ES-I3 (cell line): ENCODE data around the gene PFDN1.

Source experiments
- H3K36me3 ChIP-seq: 2 replicates; pipeline ENCODE4 v1.6.1; 2013; ENCODE audit warnings: mild to moderate bottlenecking, low read length, control low read depth, moderate library complexity; ENCODE audit not compliant: insufficient read depth
- H3K4me1 ChIP-seq: 2 replicates; pipeline ENCODE4 v1.6.1; 2013; ENCODE audit warnings: mild to moderate bottlenecking, control low read depth, low read length; ENCODE audit not compliant: insufficient read depth
- H3K9ac ChIP-seq: 2 replicates; pipeline ENCODE4 v1.6.1; 2013; ENCODE audit warnings: low read depth, mild to moderate bottlenecking, low read length, moderate library complexity
- H3K9me3 ChIP-seq: 2 replicates; pipeline ENCODE4 v1.6.1; 2013; ENCODE audit warnings: mild to moderate bottlenecking, low read length, moderate library complexity; ENCODE audit not compliant: control insufficient read depth, insufficient read depth

PFDN1 gene

DNA sequence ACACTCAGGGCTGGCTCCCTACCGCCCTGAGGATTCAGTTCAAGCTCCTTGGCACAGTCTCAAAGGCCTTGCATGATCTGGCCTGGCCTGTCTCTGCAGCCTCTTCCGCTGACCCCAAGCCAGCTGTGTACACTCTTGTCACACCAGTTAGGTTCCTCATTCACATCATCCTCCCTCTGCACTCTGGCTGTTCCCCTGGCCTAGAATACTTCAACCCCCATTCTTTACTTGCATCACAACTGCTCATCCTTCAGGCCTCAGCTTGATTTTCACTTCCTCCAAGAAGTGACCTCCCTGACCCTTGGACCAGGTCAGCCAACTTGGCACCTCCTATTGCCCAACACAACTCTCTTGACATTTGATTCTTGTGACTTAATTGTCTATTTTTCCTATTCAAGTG is 18.9 kb upstream of the PFDN1 start:
- peaks cover 18% of the 10 kb centered on the region for H3K4me1 ChIP-seq
- no peaks in the 10 kb centered on the region for H3K36me3 ChIP-seq
- no peaks in the 10 kb centered on the region for H3K9me3 ChIP-seq
- H3K9ac ChIP-seq, result no peak overlapping the region

DNA sequence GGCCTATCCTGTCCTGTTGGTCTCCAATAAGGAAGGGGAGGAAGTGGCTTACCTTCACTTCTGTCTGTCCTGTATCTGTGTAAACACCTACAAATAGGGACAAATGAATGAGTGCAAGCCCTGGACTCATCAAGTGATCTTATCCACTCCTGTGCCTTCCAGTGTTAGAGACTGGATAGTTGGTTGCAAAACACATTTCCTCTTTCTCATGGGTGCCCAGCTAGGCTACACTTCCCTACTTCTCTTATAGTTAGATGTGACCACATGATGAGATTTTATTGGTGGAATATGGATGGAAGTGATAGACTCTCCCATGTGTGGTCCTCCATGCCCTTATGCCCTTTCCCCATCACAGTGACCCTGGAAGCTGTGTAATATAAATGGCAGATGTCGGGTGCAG is 16.9 kb upstream of the PFDN1 start:
- H3K4me1 ChIP-seq, result peaks cover 18% of the 10 kb centered on the region
- no peaks in the 10 kb centered on the region for H3K9me3 ChIP-seq
- H3K9ac ChIP-seq, result no peak overlapping the region
- no peaks in the 10 kb centered on the region for H3K36me3 ChIP-seq

DNA sequence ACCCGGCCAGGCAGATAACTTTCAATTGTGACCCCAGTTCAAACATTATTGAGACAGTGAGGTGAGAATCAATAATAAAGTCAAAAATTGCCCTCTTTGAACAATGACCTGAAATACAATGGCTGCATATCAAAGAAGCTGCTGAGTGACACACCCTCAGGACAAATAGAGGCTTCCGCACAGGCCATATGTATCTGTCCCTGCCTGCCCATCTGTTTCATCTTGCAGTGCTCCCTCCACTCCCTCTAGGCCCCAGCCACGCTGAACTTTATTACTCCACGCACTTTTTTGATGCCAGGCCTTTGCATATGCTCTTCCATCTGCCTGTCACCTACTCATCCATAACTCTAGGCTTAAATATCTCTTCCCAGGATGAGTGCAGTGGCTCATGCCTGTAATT is 15.9 kb upstream of the PFDN1 start:
- Histone ChIP-seq H3K36me3 (no peaks in the 10 kb centered on the region), H3K9me3 (no peaks in the 10 kb centered on the region), H3K4me1 (peaks cover 10% of the 10 kb centered on the region), H3K9ac (no peak overlapping the region)

DNA sequence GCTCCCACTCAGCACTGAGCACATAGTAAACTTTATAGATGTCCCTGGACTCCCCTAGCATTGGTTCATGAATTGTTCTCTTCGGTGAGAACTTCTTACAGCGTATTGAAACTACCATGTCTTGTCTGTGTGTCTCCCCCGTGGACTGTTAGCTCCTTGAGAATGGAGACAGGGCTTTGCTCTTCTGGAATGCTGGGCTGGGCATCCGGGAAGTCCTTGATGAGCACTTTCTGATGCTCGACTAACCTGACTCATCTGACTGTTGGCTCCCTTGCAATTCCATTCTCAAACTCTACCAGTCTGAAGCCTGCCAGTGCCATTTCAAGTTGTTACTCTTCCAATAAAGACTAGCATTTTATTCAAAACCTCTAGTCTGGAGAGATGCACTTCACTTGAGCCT is 15.0 kb upstream of the PFDN1 start:
- Histone ChIP-seq H3K9ac (no peak overlapping the region), H3K4me1 (peaks cover under 1% of the 10 kb centered on the region; the same call in 1 of the 2 replicates), H3K36me3 (no peaks in the 10 kb centered on the region), H3K9me3 (no peaks in the 10 kb centered on the region)

DNA sequence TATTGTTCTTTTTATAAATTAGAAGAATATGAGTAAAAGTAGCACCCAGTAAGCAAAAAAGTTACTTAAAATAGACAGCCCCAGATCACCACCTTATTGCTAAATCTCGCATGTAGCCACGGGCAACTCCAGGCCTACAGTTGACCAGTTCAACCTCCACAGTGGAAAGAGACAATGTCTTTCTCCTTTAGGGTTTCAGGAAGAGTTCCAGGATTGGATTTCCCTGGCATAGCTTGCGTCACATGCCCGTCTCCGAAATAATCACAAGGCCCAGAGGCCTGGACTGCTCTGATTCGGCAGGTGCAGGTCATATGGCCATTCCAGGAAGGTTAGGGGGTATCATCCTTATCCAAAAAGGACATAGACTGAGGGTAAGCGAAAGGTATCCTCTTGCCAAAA is 9.9 kb upstream of the PFDN1 start:
- H3K36me3 ChIP-seq, result no peaks in the 10 kb centered on the region
- no peak overlapping the region for H3K9ac ChIP-seq
- H3K4me1 ChIP-seq, result peaks cover 14% of the 10 kb centered on the region
- no peaks in the 10 kb centered on the region for H3K9me3 ChIP-seq

DNA sequence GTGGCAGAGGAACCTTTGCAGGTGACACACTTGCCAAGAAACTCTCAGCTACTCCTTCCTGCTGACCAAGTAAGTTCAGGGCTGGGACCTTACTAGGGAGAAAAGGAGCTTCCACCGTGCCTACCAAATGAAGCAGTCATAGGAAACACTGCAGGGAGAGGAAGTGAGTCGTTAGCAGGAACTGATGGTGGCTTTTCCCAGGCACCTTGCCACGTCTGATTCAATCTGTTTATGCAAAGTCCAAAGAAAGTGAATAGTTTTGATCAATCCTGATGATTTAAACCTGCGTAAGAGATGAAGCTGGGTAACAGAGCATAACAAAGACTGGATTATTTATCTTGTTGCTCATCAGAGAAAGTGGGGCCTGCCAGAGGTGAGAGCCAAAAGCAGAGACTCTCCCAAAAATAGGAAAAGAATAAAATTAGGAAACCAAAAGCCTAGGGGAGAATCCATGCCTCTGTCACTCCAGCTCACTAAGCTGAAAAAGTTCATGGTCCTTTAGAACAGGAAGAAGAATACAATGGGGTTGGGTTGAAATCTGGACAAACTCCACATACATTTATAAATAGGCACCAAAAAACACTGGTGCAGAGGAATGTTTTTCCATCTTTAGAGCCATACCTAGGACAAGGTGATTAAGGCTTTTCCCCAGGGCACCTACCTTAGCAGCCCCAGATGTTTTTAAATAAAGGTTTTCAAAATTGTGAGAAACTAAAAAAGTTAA is 9.3 kb upstream of the PFDN1 start:
- H3K9ac ChIP-seq, result no peak overlapping the region
- no peaks in the 10 kb centered on the region for H3K9me3 ChIP-seq
- H3K4me1 ChIP-seq, result peaks cover 14% of the 10 kb centered on the region
- no peaks in the 10 kb centered on the region for H3K36me3 ChIP-seq

DNA sequence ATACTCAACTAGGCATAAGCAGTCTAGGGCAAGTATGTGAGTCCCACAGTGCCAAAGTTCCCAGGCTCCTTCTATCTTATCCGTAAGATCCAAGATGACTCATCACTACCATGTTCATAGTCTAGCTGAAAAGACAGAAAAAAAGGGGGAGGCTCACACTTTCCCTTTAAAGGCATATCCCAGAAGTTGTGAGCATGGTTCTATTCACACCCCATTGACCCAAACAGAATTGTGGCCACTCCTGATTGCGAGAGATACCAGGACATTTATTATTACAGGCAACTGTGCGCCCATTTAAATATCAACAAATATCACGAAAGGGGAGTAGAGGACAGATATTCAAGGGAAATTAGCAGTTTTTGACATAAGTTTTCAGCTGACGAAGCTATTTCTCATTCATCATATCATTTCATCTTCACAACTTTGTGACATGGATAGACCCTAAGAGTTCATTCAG is 8.1 kb upstream of the PFDN1 start:
- Histone ChIP-seq H3K9ac (no peak overlapping the region), H3K9me3 (no peaks in the 10 kb centered on the region), H3K4me1 (peaks cover 14% of the 10 kb centered on the region), H3K36me3 (no peaks in the 10 kb centered on the region)

DNA sequence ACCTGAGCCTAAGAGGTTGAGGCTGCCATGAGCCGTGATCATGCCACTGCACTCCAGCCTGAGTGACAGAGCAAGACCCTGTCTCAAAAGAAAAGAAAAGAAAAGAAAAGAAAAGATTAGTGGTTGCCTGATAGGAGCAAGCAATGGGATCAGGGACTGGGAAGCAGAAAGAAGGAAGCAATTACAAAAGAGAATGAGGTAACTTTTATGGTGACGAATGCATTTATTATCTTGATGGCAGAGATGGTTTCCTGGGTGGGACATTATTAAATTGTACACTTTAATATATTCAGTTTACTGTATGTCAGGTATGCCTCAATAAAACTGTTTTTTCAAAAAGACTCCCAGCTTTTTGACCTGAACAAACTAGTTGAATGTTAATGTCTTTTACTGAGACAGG is 7.5 kb upstream of the PFDN1 start:
- Histone ChIP-seq H3K9ac (no peak overlapping the region), H3K9me3 (no peaks in the 10 kb centered on the region), H3K36me3 (no peaks in the 10 kb centered on the region), H3K4me1 (peaks cover 14% of the 10 kb centered on the region)

DNA sequence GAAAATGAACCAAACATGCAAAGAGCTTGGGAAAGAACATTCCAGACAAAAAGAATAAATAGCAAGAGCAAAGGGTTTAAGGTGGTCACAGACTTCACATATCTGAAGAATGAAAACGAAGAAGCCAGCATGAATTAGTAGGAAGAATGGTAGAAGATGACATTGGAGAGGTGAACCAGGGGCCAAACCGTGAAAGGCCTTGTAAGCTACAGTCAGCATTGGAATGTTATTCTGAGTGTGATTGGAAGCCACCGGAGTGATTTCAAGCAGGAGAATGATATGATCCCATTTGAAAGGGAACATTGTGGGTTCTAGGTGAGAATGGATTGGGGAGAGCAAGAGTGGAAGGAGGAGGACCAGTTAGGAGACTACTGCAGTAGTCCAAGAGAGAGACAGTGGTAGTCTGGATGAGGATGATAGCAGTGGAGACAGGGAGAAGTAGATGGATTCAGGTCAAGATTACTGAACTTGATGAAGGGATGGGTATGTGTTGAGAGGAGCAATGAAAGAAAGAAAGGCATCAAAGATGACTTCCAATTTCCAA is 6.9 kb upstream of the PFDN1 start:
- H3K4me1 ChIP-seq, result peaks cover 14% of the 10 kb centered on the region
- no peak overlapping the region for H3K9ac ChIP-seq
- H3K36me3 ChIP-seq, result no peaks in the 10 kb centered on the region
- no peaks in the 10 kb centered on the region for H3K9me3 ChIP-seq

DNA sequence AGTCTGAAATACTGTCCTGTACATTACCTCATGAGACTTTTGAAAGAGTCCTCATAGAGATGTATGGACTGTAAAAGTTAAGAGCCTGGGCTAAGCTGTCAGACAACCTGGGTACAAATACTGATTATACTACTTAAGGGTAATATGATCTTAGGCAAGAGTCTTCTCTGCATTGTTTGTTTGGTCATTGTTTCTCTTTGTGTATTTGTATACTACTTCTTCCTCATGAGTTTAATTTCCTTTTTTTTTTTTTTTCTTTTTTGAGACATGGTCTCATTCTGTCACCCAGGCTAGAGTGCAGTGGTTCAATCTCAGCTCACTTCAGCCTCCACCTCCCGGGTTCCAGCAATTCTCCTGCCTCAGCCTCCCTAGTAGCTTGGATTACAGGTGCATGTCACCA is 2.6 kb upstream of the PFDN1 start:
- Histone ChIP-seq H3K9ac (no peak overlapping the region), H3K36me3 (0 out of 2 replicates have a peak, but pooled peaks cover 2% of the 10 kb centered on the region), H3K4me1 (no peaks in the 10 kb centered on the region; the same call in 1 of the 2 replicates), H3K9me3 (no peaks in the 10 kb centered on the region)

DNA sequence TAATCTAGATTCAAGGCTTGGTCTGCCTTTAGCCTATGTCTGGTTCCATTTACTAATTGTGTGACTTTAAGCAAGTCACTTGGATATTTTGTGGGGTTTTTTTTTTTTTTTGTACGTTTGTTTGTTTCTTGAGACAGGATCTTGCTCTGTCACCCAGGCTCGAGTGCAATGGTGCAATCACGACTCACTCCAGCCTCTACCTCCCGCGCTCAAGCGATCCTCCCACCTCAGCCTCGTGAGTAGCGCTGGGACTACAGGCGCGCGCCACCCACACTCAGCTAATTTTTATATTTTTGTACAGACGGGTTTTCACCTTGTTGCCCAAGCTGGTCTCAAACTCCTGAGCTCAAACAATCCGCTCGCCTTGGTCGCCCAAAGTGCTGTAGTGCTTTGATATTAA is 1.1 kb upstream of the PFDN1 start:
- 0 out of 2 replicates have a peak, but pooled peaks cover 2% of the 10 kb centered on the region for H3K36me3 ChIP-seq
- no peaks in the 10 kb centered on the region for H3K9me3 ChIP-seq
- no peaks in the 10 kb centered on the region; the same call in 1 of the 2 replicates for H3K4me1 ChIP-seq
- H3K9ac ChIP-seq, result peak overlapping the region; percentile 84; the same call in 1 of the 2 replicates

DNA sequence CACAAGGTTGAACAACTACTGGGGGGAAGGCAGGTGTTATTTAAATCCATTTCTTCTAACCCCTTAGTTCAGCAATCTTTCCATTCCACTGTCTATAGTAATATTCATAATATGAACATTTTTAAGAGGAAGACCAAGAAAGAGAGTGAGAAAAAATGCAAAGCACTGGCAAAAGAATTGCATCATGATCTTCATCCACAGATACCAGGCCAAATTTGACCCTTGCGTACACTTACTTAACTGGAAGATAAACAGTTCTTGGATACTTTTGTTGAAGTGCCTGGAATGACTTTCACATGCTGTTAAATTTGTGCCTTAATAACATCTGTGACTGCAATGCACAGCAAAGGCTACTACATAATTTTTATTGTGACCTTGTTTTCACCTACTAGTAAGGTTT is 1.8 kb downstream of the PFDN1 start:
- H3K9me3 ChIP-seq, result no peaks in the 10 kb centered on the region
- peaks cover 8% of the 10 kb centered on the region for H3K4me1 ChIP-seq
- H3K9ac ChIP-seq, result no peak overlapping the region
- H3K36me3 ChIP-seq, result 0 out of 2 replicates have a peak, but pooled peaks cover 2% of the 10 kb centered on the region

DNA sequence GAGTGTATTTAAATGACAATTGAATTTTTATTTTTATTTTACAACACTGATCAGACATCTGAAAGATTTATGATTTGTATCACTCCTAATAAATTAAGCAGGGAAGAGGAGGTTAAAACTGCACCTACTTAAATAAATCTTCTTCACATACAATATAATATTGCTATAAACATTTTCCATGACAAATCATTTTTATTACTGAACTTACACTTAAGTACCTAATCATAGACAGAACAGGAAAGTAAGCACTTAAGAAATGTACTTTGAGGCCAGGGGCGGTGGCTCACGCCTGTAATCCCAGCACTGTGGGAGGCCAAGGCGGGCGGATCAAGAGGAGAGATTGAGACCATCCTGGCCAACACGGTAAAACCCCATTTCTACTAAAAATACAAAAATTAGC is 3.8 kb downstream of the PFDN1 start:
- Histone ChIP-seq H3K9ac (no peak overlapping the region), H3K36me3 (0 out of 2 replicates have a peak, but pooled peaks cover 2% of the 10 kb centered on the region), H3K9me3 (no peaks in the 10 kb centered on the region), H3K4me1 (peaks cover 19% of the 10 kb centered on the region)

DNA sequence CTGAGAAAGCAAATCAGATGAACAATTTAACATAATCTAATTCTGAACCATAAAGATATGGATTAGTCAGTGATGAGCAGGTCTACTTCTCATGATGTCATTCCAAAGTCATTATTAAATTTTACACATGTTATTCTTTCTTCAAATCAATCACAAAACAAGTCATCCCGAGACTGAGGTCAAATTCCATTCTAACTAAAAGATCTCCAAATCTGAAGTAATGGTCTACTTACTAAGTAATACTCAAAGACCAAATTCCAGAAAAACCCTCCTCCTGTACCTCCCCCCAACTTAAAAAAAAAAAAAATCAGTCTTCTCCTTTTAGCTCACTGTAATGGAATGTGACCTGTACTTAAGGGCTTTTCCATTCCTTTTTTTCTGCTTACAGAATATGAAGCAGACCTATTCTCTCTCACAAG is 4.7 kb downstream of the PFDN1 start:
- 0 out of 2 replicates have a peak, but pooled peaks cover 2% of the 10 kb centered on the region for H3K36me3 ChIP-seq
- peaks cover 27% of the 10 kb centered on the region for H3K4me1 ChIP-seq
- no peaks in the 10 kb centered on the region for H3K9me3 ChIP-seq
- no peak overlapping the region; the same call in 1 of the 2 replicates for H3K9ac ChIP-seq

DNA sequence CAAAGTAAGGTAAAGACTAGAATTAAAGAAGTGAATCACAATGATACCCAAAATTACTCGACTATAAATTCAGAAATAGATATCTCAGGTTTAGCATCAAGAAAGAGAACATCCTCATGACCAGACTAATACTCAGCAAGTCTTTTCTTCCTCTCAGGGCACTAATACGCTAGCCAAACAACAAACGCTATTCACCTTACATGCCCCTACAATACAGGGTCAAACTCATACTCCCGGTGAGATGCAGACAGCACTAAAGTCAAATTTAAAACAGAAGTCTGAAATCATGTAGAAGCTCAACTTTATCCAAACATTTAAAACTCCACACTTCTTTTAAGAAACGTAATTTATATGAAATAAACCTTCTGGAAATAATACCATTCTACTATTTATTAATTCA is 5.6 kb downstream of the PFDN1 start:
- H3K9me3 ChIP-seq, result no peaks in the 10 kb centered on the region
- H3K36me3 ChIP-seq, result 0 out of 2 replicates have a peak, but pooled peaks cover 2% of the 10 kb centered on the region
- H3K9ac ChIP-seq, result no peak overlapping the region
- peaks cover 31% of the 10 kb centered on the region for H3K4me1 ChIP-seq
